Measurements from ENCODE around the gene TTC9C. TPM values are rescaled to one million over a fixed set of nuclear protein-coding genes. Genes with fewer than 3 reads are reported as not detected.
"Not testable (repeated sequence)": the region's sequence is repeated elsewhere in the genome, so short reads cannot be mapped to it uniquely, and the experiment has no call there.

TTC9C gene
- total RNA-seq, 1 experiment from 2014 or later = 33.3 TPM

DNA sequence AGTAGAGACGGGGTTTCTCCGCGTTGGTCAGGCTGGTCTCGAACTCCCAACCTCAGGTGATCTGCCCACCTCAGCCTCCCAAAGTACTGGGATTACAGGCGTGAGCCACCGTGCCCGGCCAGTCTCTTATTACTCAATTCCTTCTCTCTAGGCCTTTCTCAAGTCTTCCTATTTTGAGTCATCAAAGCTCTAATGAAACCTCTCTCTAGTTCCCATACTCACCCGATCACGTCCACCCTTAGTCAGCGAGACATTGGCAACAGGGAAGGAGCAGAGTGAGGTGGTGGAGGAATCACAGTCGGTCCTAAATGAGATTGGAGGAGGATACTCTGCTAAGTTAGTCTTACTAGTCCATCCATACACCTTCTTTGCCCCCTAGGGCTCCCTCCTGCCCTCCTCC, 26.0 kb upstream of the TTC9C start:
- no peak for ATAC-seq
- no peak for TF ChIP-seq TCF7L2 (IDR thresholded peaks at IDR 0.05; ENCODE audit: borderline replicate concordance, extremely low read depth, insufficient read depth, insufficient read length)
- TF ChIP-seq POLR2AphosphoS5 (IDR thresholded peaks at IDR 0.05; ENCODE audit: low read depth, low read length) = no peak
- TF ChIP-seq, protein P1, sequence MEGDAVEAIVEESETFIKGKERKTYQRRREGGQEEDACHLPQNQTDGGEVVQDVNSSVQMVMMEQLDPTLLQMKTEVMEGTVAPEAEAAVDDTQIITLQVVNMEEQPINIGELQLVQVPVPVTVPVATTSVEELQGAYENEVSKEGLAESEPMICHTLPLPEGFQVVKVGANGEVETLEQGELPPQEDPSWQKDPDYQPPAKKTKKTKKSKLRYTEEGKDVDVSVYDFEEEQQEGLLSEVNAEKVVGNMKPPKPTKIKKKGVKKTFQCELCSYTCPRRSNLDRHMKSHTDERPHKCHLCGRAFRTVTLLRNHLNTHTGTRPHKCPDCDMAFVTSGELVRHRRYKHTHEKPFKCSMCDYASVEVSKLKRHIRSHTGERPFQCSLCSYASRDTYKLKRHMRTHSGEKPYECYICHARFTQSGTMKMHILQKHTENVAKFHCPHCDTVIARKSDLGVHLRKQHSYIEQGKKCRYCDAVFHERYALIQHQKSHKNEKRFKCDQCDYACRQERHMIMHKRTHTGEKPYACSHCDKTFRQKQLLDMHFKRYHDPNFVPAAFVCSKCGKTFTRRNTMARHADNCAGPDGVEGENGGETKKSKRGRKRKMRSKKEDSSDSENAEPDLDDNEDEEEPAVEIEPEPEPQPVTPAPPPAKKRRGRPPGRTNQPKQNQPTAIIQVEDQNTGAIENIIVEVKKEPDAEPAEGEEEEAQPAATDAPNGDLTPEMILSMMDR (IDR thresholded peaks at IDR 0.05 in 2 of 3, conservative IDR thresholded peaks at IDR 0.05 in 1 of 3; ENCODE audit: borderline replicate concordance in 1 of 3, insufficient read depth in 1 of 3, low read depth in 2 of 3, low read length in 2 of 3) = no peak
- no peak for TF ChIP-seq ELF1 (IDR thresholded peaks at IDR 0.05; ENCODE audit: borderline replicate concordance, low read depth)
- TF ChIP-seq, protein P2, sequence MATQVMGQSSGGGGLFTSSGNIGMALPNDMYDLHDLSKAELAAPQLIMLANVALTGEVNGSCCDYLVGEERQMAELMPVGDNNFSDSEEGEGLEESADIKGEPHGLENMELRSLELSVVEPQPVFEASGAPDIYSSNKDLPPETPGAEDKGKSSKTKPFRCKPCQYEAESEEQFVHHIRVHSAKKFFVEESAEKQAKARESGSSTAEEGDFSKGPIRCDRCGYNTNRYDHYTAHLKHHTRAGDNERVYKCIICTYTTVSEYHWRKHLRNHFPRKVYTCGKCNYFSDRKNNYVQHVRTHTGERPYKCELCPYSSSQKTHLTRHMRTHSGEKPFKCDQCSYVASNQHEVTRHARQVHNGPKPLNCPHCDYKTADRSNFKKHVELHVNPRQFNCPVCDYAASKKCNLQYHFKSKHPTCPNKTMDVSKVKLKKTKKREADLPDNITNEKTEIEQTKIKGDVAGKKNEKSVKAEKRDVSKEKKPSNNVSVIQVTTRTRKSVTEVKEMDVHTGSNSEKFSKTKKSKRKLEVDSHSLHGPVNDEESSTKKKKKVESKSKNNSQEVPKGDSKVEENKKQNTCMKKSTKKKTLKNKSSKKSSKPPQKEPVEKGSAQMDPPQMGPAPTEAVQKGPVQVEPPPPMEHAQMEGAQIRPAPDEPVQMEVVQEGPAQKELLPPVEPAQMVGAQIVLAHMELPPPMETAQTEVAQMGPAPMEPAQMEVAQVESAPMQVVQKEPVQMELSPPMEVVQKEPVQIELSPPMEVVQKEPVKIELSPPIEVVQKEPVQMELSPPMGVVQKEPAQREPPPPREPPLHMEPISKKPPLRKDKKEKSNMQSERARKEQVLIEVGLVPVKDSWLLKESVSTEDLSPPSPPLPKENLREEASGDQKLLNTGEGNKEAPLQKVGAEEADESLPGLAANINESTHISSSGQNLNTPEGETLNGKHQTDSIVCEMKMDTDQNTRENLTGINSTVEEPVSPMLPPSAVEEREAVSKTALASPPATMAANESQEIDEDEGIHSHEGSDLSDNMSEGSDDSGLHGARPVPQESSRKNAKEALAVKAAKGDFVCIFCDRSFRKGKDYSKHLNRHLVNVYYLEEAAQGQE (IDR thresholded peaks at IDR 0.05; ENCODE audit: low read depth) = no peak
- TF ChIP-seq JUND (IDR thresholded peaks at IDR 0.05) = no peak
- no peak for TF ChIP-seq CBX3 (IDR thresholded peaks at IDR 0.05; ENCODE audit: low read depth)
- TF ChIP-seq ZNF274 (IDR thresholded peaks at IDR 0.05; ENCODE audit: low read depth, low read length) = no peak
- no peak for TF ChIP-seq CEBPB (IDR thresholded peaks at IDR 0.05; ENCODE audit: low read depth)
- no peak for TF ChIP-seq POLR2A (IDR thresholded peaks at IDR 0.05; ENCODE audit: borderline replicate concordance, extremely low read depth, insufficient read depth, insufficient read length)
- TF ChIP-seq, protein P3, sequence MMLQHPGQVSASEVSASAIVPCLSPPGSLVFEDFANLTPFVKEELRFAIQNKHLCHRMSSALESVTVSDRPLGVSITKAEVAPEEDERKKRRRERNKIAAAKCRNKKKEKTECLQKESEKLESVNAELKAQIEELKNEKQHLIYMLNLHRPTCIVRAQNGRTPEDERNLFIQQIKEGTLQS (IDR thresholded peaks at IDR 0.05) = no peak
- TF ChIP-seq RAD21 (IDR thresholded peaks at IDR 0.05; ENCODE audit: low read depth) = no peak
- no peak for TF ChIP-seq YY1 (IDR thresholded peaks at IDR 0.05; ENCODE audit: extremely low read depth, insufficient replicate concordance, low read depth, low read length)
- CTCF ChIA-PET = interaction anchor here (1.1 kb wide), 1 partner anchor 8 kb away, joined by 4 read pairs; no protein-coding TSS in a partner anchor
- intact Hi-C loops (cut with micrococcal nuclease) = no loop called here
- no peak overlapping the region for H2AFZ ChIP-seq (ENCODE audit: low read depth, low read length, poor library complexity, severe bottlenecking)
- H3K9me2 ChIP-seq (ENCODE audit: insufficient read depth) = no peaks in the 10 kb centered on the region
- H3K79me2 ChIP-seq (ENCODE audit: insufficient read depth, low read length) = peaks cover 12% of the 10 kb centered on the region
- H3K27me3 ChIP-seq (ENCODE audit: insufficient read depth, low read length) = no peaks in the 10 kb centered on the region
- H4K20me1 ChIP-seq (ENCODE audit: insufficient read depth) = no peaks in the 10 kb centered on the region
- no peak overlapping the region for H3K4me3 ChIP-seq (replicated peaks in 1 of 2; ENCODE audit: low read depth in 1 of 2, low read length in 2 of 2)
- no peak for DNase-seq (ENCODE audit: low read depth, low spot score)
- no peak overlapping the region for H3K4me2 ChIP-seq (ENCODE audit: low read length)
- no TSS peak for BruUV-seq (replicated peaks)
- H3K9ac ChIP-seq (ENCODE audit: low read length) = no peak overlapping the region
- H3K4me1 ChIP-seq (ENCODE audit: control insufficient read depth in 1 of 2, insufficient read depth in 2 of 2, low read length in 2 of 2) = peaks cover 5 to 20% of the 10 kb centered on the region in 2 experiments
- H3K27ac ChIP-seq (ENCODE audit: low read depth, low read length) = no peak overlapping the region
- POLR2A ChIA-PET = no interaction called here
- no peaks in the 10 kb centered on the region for H3K9me3 ChIP-seq (ENCODE audit: control insufficient read depth in 1 of 2, insufficient read depth in 1 of 2, low read depth in 1 of 2, low read length in 2 of 2)
- RAD21 ChIA-PET (ENCODE audit: low non-redundant PET in 1 of 2, low total read pairs in 2 of 2, uncharacterized antibody in 2 of 2, unreplicated experiment in 2 of 2) = no interaction called here
- H3K36me3 ChIP-seq (ENCODE audit: control insufficient read depth in 1 of 2, insufficient read depth in 2 of 2, low read length in 2 of 2) = peaks cover 10 to 22% of the 10 kb centered on the region in 2 experiments; a peak in 3 of 4 replicates

GRCh38 chr11:62703921-62704320, 24.4 kb upstream of the TTC9C start:
- BruUV-seq (replicated peaks) = not testable (repeated sequence)

More at GRCh38 chr11:62703921-62704320, 24.4 kb upstream of the TTC9C start:
- H2AFZ ChIP-seq (ENCODE audit: low read depth, low read length, poor library complexity, severe bottlenecking); H3K27me3 ChIP-seq (ENCODE audit: insufficient read depth, low read length); H3K9me2 ChIP-seq (ENCODE audit: insufficient read depth); POLR2A ChIA-PET; H3K4me3 ChIP-seq (replicated peaks in 1 of 2; ENCODE audit: low read depth in 1 of 2, low read length in 2 of 2); ATAC-seq; DNase-seq (ENCODE audit: low read depth, low spot score); intact Hi-C loops (cut with micrococcal nuclease); RAD21 ChIA-PET (ENCODE audit: low non-redundant PET in 1 of 2, low total read pairs in 2 of 2, uncharacterized antibody in 2 of 2, unreplicated experiment in 2 of 2); H3K27ac ChIP-seq (ENCODE audit: low read depth, low read length); H4K20me1 ChIP-seq (ENCODE audit: insufficient read depth); H3K9ac ChIP-seq (ENCODE audit: low read length); H3K9me3 ChIP-seq (ENCODE audit: control insufficient read depth in 1 of 2, insufficient read depth in 1 of 2, low read depth in 1 of 2, low read length in 2 of 2); H3K4me2 ChIP-seq (ENCODE audit: low read length): not testable (repeated sequence)
- H3K79me2 ChIP-seq (ENCODE audit: insufficient read depth, low read length) = peaks cover 12% of the 10 kb centered on the region
- H3K4me1 ChIP-seq (ENCODE audit: control insufficient read depth in 1 of 2, insufficient read depth in 2 of 2, low read length in 2 of 2) = peaks cover 5 to 20% of the 10 kb centered on the region in 2 experiments
- CTCF ChIA-PET = interaction anchor here (1.3 kb wide), 1 partner anchor 9 kb away, joined by 3 read pairs; no protein-coding TSS in a partner anchor
- peaks cover 10 to 22% of the 10 kb centered on the region in 2 experiments; a peak in 3 of 4 replicates for H3K36me3 ChIP-seq (ENCODE audit: control insufficient read depth in 1 of 2, insufficient read depth in 2 of 2, low read length in 2 of 2)

All from HCT116 (cell line).